ENCODE data around the gene NF1. TPM values are rescaled to one million over a fixed set of nuclear protein-coding genes. Genes with fewer than 3 reads are reported as not detected.
A peak's percentile ranks its signal among the peaks of the same experiment; 100 is the strongest.

The NF1 gene
- total RNA-seq, 4 donors from 2014 or later: 41.7 to 69.9 (median 54.4) TPM

GRCh38 chr17:31051506-31051905 is 43.3 kb upstream of the NF1 start:
- TF ChIP-seq EP300 (IDR thresholded peaks at IDR 0.05) (no peak), CTCF (IDR thresholded peaks at IDR 0.05) (no peak), POLR2A (IDR thresholded peaks at IDR 0.05) (no peak), POLR2AphosphoS5 (IDR thresholded peaks at IDR 0.05) (no peak)
- Histone ChIP-seq H3K27me3 (no peaks in the 10 kb centered on the region), H3K4me1 (peaks cover 0 to 6% (median 3%) of the 10 kb centered on the region in 3 donors), H3K4me3 (no peak overlapping the region), H3K27ac (no peak overlapping the region), H3K36me3 (peaks cover 0 to 21% of the 10 kb centered on the region in 2 donors), H3K9me3 (no peaks in the 10 kb centered on the region)
- 92 to 94% methylated on average over 2 of the region's 2 CpGs for WGBS, 2 donors (ENCODE audit: low coverage in 1 of 2)
- no peak for ATAC-seq

- peaks cover 0 to 6% (median 3%) of the 10 kb centered on the region in 3 donors for H3K4me1 ChIP-seq
- ATAC-seq: peak; percentile 94
- H3K9me3 ChIP-seq: no peaks in the 10 kb centered on the region
- no peak overlapping the region for H3K4me3 ChIP-seq
- peaks cover 0 to 18% of the 10 kb centered on the region in 2 donors for H3K36me3 ChIP-seq
- WGBS, 2 donors (ENCODE audit: low coverage in 1 of 2): 52 to 64% methylated on average over 6 of the region's 9 CpGs
- TF ChIP-seq EP300 (IDR thresholded peaks at IDR 0.05) (no peak), POLR2AphosphoS5 (IDR thresholded peaks at IDR 0.05) (peak; percentile 35), CTCF (IDR thresholded peaks at IDR 0.05) (no peak)
- peak overlapping the region in 1 of 4 donors; percentile 27 for H3K27ac ChIP-seq
- no peaks in the 10 kb centered on the region for H3K27me3 ChIP-seq
These were observed 42.4 kb upstream of the NF1 start for GRCh38 chr17:31052187-31052889.

- Histone ChIP-seq H3K4me3 (no peak overlapping the region), H3K36me3 (peaks cover 0 to 14% of the 10 kb centered on the region in 2 donors), H3K27ac (no peak overlapping the region), H3K9me3 (no peaks in the 10 kb centered on the region), H3K4me1 (peaks cover 0 to 6% (median 3%) of the 10 kb centered on the region in 3 donors), H3K27me3 (no peaks in the 10 kb centered on the region)
- 78 to 100% methylated on average over 1 to 4 of the region's 4 CpGs for WGBS, 2 donors (ENCODE audit: low coverage in 1 of 2)
- no peak for ATAC-seq
- TF ChIP-seq CTCF (IDR thresholded peaks at IDR 0.05) (no peak), EP300 (IDR thresholded peaks at IDR 0.05) (no peak), POLR2AphosphoS5 (IDR thresholded peaks at IDR 0.05) (no peak), POLR2A (IDR thresholded peaks at IDR 0.05) (no peak)
These were observed 41.7 kb upstream of the NF1 start for GRCh38 chr17:31053071-31053470.

- Histone ChIP-seq H3K4me3 (no peak overlapping the region), H3K4me1 (peaks cover 0 to 6% (median 3%) of the 10 kb centered on the region in 3 donors), H3K27ac (no peak overlapping the region), H3K9me3 (no peaks in the 10 kb centered on the region), H3K27me3 (no peaks in the 10 kb centered on the region), H3K36me3 (peaks cover 0 to under 1% of the 10 kb centered on the region in 2 donors)
- 92 to 100% methylated on average over 1 to 3 of the region's 3 CpGs for WGBS, 2 donors (ENCODE audit: low coverage in 1 of 2)
- no peak for TF ChIP-seq CTCF (IDR thresholded peaks at IDR 0.05)
- no peak for TF ChIP-seq POLR2A (IDR thresholded peaks at IDR 0.05)
- no peak for TF ChIP-seq POLR2AphosphoS5 (IDR thresholded peaks at IDR 0.05)
- TF ChIP-seq EP300 (IDR thresholded peaks at IDR 0.05): no peak
- no peak for ATAC-seq
These were observed 40.0 kb upstream of the NF1 start for GRCh38 chr17:31054761-31055160.

- 78 to 79% methylated on average over 2 of the region's 2 CpGs for WGBS, 2 donors (ENCODE audit: low coverage in 1 of 2)
- H3K4me3 ChIP-seq: no peak overlapping the region
- no peaks in the 10 kb centered on the region for H3K4me1 ChIP-seq
- no peak for ATAC-seq
- no peaks in the 10 kb centered on the region for H3K9me3 ChIP-seq
- H3K27me3 ChIP-seq: no peaks in the 10 kb centered on the region
- TF ChIP-seq EP300 (IDR thresholded peaks at IDR 0.05): no peak
- no peak for TF ChIP-seq POLR2AphosphoS5 (IDR thresholded peaks at IDR 0.05)
- no peak for TF ChIP-seq POLR2A (IDR thresholded peaks at IDR 0.05)
- no peak for TF ChIP-seq CTCF (IDR thresholded peaks at IDR 0.05)
- H3K27ac ChIP-seq: no peak overlapping the region
- H3K36me3 ChIP-seq: no peaks in the 10 kb centered on the region
These were observed 35.8 kb upstream of the NF1 start for GRCh38 chr17:31058976-31059375.

Data from gastroesophageal sphincter (tissue), 4 donors.